Gastrocnemius medialis (tissue), 4 donors: ENCODE measurements around the gene IMP4. TPM values are rescaled to one million over a fixed set of nuclear protein-coding genes. Genes with fewer than 3 reads are reported as not detected.

Source experiments
- ATAC-seq, 2 donors: fragments of 150-250 bp; one replicate each; pipeline ENCODE4 v1.9.1; 2016
- DNase-seq, 2 donors: peaks; one replicate each; pipeline ENCODE4 v3.0.0-alpha.2; 2019
- H3K27ac ChIP-seq, 4 donors: fragments of 200-600 bp; sonication (generic); 1 replicate in 1 of 4; 2 replicates in 3 of 4; pipeline ENCODE4 v1.5.1; 2016 to 2018; ENCODE audit warnings: mild to moderate bottlenecking in 2 of 4, moderate library complexity in 1 of 4
- H3K27me3 ChIP-seq, 3 donors: fragments of 200-600 bp; sonication (generic) in 2 of 3; 1 replicate in 1 of 3; 2 replicates in 2 of 3; pipeline versions ENCODE4 v1.5.1 to v1.6.0; 2016 to 2019; ENCODE audit warnings: mild to moderate bottlenecking in 1 of 3, moderate library complexity in 1 of 3
- H3K36me3 ChIP-seq, 2 donors: fragments of 200-600 bp; sonication (generic) in 1 of 2; one replicate each; pipeline ENCODE4 v1.5.1; 2017 to 2018
- H3K4me1 ChIP-seq, 2 donors: fragments of 200-600 bp; sonication (generic) in 1 of 2; one replicate each; pipeline ENCODE4 v1.5.1; 2016 to 2017; ENCODE audit warnings: mild to moderate bottlenecking in 2 of 2
- H3K4me3 ChIP-seq, 4 donors: fragments of 200-600 bp; sonication (generic) in 3 of 4; 1 replicate in 1 of 4; 2 replicates in 3 of 4; pipeline ENCODE4 v1.5.1; 2016 to 2019; ENCODE audit warnings: mild to moderate bottlenecking in 2 of 4
- H3K9me3 ChIP-seq, 3 donors: fragments of 200-600 bp; sonication (generic) in 2 of 3; 1 replicate in 1 of 3; 2 replicates in 2 of 3; pipeline ENCODE4 v1.5.1; 2016 to 2019
- CTCF ChIP-seq, 5 experiments: fragments of 450-650 bp in 3 of 5; fragments of 200-600 bp in 2 of 5; sonication (generic) in 2 of 5; IDR thresholded peaks in 4 of 5; conservative IDR thresholded peaks in 1 of 5; 1 replicate in 4 of 5; 2 replicates in 1 of 5; pipeline ENCODE4 v1.5.1; 2016 to 2019; ENCODE audit warnings: antibody characterized with exemption in 5 of 5, mild to moderate bottlenecking in 3 of 5, moderate library complexity in 3 of 5
- POLR2A ChIP-seq, 2 donors: fragments of 450-650 bp; IDR thresholded peaks; one replicate each; pipeline ENCODE4 v1.6.1; 2017; ENCODE audit warnings: antibody characterized with exemption in 2 of 2, mild to moderate bottlenecking in 2 of 2, moderate library complexity in 2 of 2
- in situ Hi-C, 4 donors: fragments of 200-750 bp; cut with MboI; loops; one replicate each; pipeline versions ENCODE4 v1.15.0 to v1.8.0; 2017; ENCODE audit warnings: low sequenced_read_pairs in 4 of 4
- intact Hi-C: fragments of 100-400 bp; cut with DNase I; formaldehyde crosslinking; loops from one replicate; pipeline ENCODE4 v1.15.1; 2023; ENCODE audit warnings: low total_unique reads
- total RNA-seq, 4 donors: library from RNA; depleted of rRNA; stranded (reverse); fragments of >200 nt; gene quantifications; one replicate each; pipeline versions ENCODE4 v1.1.0 to v1.2.3, GENCODE V29; 2016

Gene IMP4
- total RNA-seq, 4 donors from 2014 or later, result 114 to 179 (median 149) TPM

GRCh38 chr2:130359466-130359865, 16.8 kb downstream of the IMP4 start:
- Histone ChIP-seq H3K4me3 (no peak overlapping the region), H3K9me3 (no peaks in the 10 kb centered on the region), H3K4me1 (peaks cover 8 to 15% of the 10 kb centered on the region in 2 donors), H3K36me3 (no peaks in the 10 kb centered on the region), H3K27ac (no peak overlapping the region), H3K27me3 (no peaks in the 10 kb centered on the region)
- intact Hi-C loops, result no loop called here
- ATAC-seq (no peak), DNase-seq (no peak)
- in situ Hi-C loops, result loop anchor here in 1 of 4 donors (25.0 kb wide), 1 partner anchor 728 kb away; the partner anchor contains the start of gene FAM168B
- TF ChIP-seq CTCF (IDR thresholded peaks at IDR 0.05 in 4 of 5, conservative IDR thresholded peaks at IDR 0.05 in 1 of 5), result no peak
- TF ChIP-seq POLR2A (IDR thresholded peaks at IDR 0.05), result no peak

- no peaks in the 10 kb centered on the region for H3K27me3 ChIP-seq
- no peaks in the 10 kb centered on the region for H3K36me3 ChIP-seq
- H3K4me3 ChIP-seq, result no peak overlapping the region
- TF ChIP-seq POLR2A (IDR thresholded peaks at IDR 0.05) (no peak), CTCF (IDR thresholded peaks at IDR 0.05 in 4 of 5, conservative IDR thresholded peaks at IDR 0.05 in 1 of 5) (no peak)
- in situ Hi-C loops (loop anchor here in 1 of 4 donors (25.0 kb wide), 1 partner anchor 724 kb away; the partner anchor contains the start of gene FAM168B), intact Hi-C loops (no loop called here)
- no peaks in the 10 kb centered on the region for H3K9me3 ChIP-seq
- H3K27ac ChIP-seq, result no peak overlapping the region
- ATAC-seq, result no peak
- H3K4me1 ChIP-seq, result no peaks in the 10 kb centered on the region
- no peak for DNase-seq
These were observed 20.8 kb downstream of the IMP4 start for GRCh38 chr2:130363479-130363878.

- intact Hi-C loops, result no loop called here
- no peak overlapping the region for H3K4me3 ChIP-seq
- in situ Hi-C loops, result loop anchor here in 1 of 4 donors (25.0 kb wide), 1 partner anchor 722 kb away; the partner anchor contains the start of gene FAM168B
- ATAC-seq (no peak), DNase-seq (no peak)
- TF ChIP-seq POLR2A (IDR thresholded peaks at IDR 0.05), result no peak
- no peak for TF ChIP-seq CTCF (IDR thresholded peaks at IDR 0.05 in 4 of 5, conservative IDR thresholded peaks at IDR 0.05 in 1 of 5)
- no peaks in the 10 kb centered on the region for H3K4me1 ChIP-seq
- no peaks in the 10 kb centered on the region for H3K9me3 ChIP-seq
- H3K27ac ChIP-seq, result no peak overlapping the region
- H3K36me3 ChIP-seq, result no peaks in the 10 kb centered on the region
- H3K27me3 ChIP-seq, result no peaks in the 10 kb centered on the region
These were observed 22.4 kb downstream of the IMP4 start for GRCh38 chr2:130365075-130365474.

GRCh38 chr2:130365963-130366362, 23.3 kb downstream of the IMP4 start:
- Histone ChIP-seq H3K4me3 (no peak overlapping the region), H3K27me3 (no peaks in the 10 kb centered on the region), H3K27ac (no peak overlapping the region), H3K4me1 (peaks cover 0 to under 1% of the 10 kb centered on the region in 2 donors), H3K36me3 (no peaks in the 10 kb centered on the region), H3K9me3 (no peaks in the 10 kb centered on the region)
- intact Hi-C loops (no loop called here), in situ Hi-C loops (loop anchor here in 1 of 4 donors (25.0 kb wide), 1 partner anchor 721 kb away; the partner anchor contains the start of gene FAM168B)
- no peak for TF ChIP-seq POLR2A (IDR thresholded peaks at IDR 0.05)
- no peak for TF ChIP-seq CTCF (IDR thresholded peaks at IDR 0.05 in 4 of 5, conservative IDR thresholded peaks at IDR 0.05 in 1 of 5)
- ATAC-seq (no peak), DNase-seq (no peak)

GRCh38 chr2:130366720-130367119, 24.0 kb downstream of the IMP4 start:
- Histone ChIP-seq H3K36me3 (no peaks in the 10 kb centered on the region), H3K27ac (no peak overlapping the region), H3K4me3 (no peak overlapping the region), H3K4me1 (peaks cover 0 to 7% of the 10 kb centered on the region in 2 donors), H3K27me3 (no peaks in the 10 kb centered on the region), H3K9me3 (no peaks in the 10 kb centered on the region)
- TF ChIP-seq CTCF (IDR thresholded peaks at IDR 0.05 in 4 of 5, conservative IDR thresholded peaks at IDR 0.05 in 1 of 5) (no peak), POLR2A (IDR thresholded peaks at IDR 0.05) (no peak)
- ATAC-seq, result no peak
- DNase-seq, result no peak
- intact Hi-C loops (no loop called here), in situ Hi-C loops (loop anchor here in 1 of 4 donors (25.0 kb wide), 1 partner anchor 721 kb away; the partner anchor contains the start of gene FAM168B)
